ENCODE measurements around the gene TMEM176B.

The TMEM176B gene

DNA sequence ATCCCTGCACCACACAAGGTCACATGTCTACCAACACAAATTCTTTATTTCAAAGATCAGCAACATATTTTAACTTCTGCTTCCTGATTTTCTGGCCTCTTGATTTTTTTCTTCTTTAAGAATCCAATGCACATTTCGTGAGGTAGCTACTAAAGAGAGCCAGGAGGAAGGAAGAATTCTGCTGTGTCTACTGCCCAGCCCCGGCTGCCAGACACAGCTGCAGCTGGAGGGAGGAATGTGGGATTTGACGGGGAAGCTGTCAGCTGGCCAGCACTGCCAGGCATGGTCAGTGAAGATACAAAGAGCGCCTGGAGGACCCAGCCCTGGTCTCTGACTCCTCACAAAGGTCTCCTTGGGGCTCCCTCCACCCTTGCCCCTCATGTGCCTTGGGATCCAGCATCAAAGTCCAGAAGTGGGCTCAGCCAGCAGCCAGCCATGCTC is 45.3 kb upstream of the TMEM176B start:
- no peak for TF ChIP-seq CTCF (conservative IDR thresholded peaks at IDR 0.05; ENCODE audit: low read depth, low read length)
- DNase-seq (ENCODE audit: low read depth), result no peak
- no peak overlapping the region for H3K4me3 ChIP-seq (ENCODE audit: low read depth, low read length)

- no peak for DNase-seq (ENCODE audit: low read depth)
- H3K4me3 ChIP-seq (ENCODE audit: low read depth, low read length), result no peak overlapping the region
- TF ChIP-seq CTCF (conservative IDR thresholded peaks at IDR 0.05; ENCODE audit: low read depth, low read length), result no peak
Observed at GRCh38 chr7:150842716-150843115, 42.6 kb upstream of the TMEM176B start.

GRCh38 chr7:150842018-150842417 is 41.9 kb upstream of the TMEM176B start:
- no peak for TF ChIP-seq CTCF (conservative IDR thresholded peaks at IDR 0.05; ENCODE audit: low read depth, low read length)
- H3K4me3 ChIP-seq (ENCODE audit: low read depth, low read length), result no peak overlapping the region
- DNase-seq (ENCODE audit: low read depth), result no peak

DNA sequence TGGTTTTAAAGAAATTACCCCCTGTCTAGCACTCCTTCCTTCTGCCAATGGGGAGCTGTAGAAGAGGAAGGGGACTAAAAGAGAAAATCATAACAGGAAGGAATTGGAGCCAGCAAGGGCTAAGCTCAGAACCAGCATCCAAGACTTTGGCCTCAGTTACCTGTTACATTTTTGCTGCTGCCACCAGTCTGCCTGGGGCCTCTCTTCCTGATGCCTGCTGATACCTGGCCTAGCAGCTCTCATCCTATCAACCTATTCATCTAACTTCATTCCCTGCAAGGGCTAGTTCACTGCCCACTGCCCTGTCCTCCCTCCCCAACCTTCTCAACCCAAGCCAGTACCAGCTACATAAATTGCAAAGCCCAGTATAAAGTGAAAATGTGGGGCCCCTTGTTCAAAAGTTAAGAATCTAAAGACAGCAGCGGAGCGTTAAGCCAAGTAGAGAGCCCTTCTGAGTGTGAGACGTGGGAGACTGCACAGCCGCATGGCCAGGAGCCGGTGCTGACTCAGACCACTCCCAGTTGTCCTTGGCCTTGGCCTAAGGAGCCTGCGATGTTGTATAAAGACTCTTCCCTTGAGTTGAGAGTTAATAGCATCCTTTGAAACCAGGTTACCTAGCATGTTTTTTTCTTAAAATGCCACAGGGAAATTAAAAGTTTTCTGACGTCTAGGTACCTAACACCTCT is 38.9 kb upstream of the TMEM176B start:
- TF ChIP-seq CTCF (conservative IDR thresholded peaks at IDR 0.05; ENCODE audit: low read depth, low read length), result no peak

DNA sequence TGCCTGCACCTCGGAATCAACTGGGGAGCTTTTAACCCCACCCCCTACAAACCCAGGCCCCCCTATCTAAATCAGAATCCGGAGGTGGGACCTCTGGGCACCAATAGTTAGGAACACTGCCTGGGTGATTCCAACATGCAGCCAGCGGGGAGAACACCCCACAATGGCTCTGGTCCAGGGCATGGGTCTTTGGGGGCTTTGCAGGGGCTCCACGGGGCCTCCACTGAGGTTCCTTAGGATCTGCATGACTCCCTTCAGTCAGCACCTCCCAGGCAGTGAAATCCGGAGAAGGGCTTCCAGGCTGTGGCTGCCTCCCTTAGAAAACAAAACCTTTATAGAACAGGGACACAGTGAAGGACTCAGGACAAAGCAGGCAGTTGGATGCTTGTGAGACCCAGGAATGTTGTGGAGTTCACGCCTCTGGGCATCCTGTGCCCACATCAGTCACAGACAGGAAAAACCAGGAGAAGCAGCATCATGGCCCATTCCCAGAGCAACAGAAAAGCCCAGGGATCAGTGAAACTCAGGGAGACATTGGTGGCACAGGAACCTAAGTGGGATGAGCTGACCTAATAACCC is 35.6 kb upstream of the TMEM176B start:
- no peak for TF ChIP-seq CTCF (conservative IDR thresholded peaks at IDR 0.05; ENCODE audit: low read depth, low read length)
- no peak for DNase-seq (ENCODE audit: low read depth)
- no peak overlapping the region for H3K4me3 ChIP-seq (ENCODE audit: low read depth, low read length)

More for the DNA sequence above, 38.9 kb upstream of the TMEM176B start:
- no peak for DNase-seq (ENCODE audit: low read depth)
- no peak overlapping the region for H3K4me3 ChIP-seq (ENCODE audit: low read depth, low read length)

- TF ChIP-seq CTCF (conservative IDR thresholded peaks at IDR 0.05; ENCODE audit: low read depth, low read length), result no peak
- no peak for DNase-seq (ENCODE audit: low read depth)
Observed at GRCh38 chr7:150835019-150835418, 34.9 kb upstream of the TMEM176B start.

DNA sequence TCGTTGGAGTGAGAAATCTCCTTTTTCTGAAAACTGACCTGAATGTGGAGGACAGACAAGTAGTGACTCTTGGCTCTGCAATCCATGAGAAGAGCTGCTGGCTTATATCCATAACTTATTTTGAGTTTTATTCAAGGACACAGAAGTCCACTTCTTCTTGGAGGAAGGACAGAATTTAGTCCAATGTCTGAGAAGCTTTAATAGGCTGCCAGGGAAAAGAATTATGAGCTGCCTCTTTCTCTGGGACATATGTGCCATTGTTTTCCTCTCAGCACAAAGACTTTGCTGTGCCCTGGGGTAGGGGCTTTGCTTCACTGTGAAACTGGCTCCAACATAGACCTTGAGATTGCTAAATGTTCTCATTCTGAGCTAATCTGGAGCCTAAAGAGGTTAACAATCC is 31.7 kb upstream of the TMEM176B start:
- DNase-seq (ENCODE audit: low read depth), result no peak
- no peak for TF ChIP-seq CTCF (conservative IDR thresholded peaks at IDR 0.05; ENCODE audit: low read depth, low read length)
- no peak overlapping the region for H3K4me3 ChIP-seq (ENCODE audit: low read depth, low read length)

More at GRCh38 chr7:150835019-150835418, 34.9 kb upstream of the TMEM176B start:
- H3K4me3 ChIP-seq (ENCODE audit: low read depth, low read length), result no peak overlapping the region

All from choroid plexus epithelial cell (primary cell).